ENCODE data around the gene LZIC.

GRCh38 chr1:9882945-9883303, 60.3 kb downstream of the LZIC start:
- TF ChIP-seq EZH2 (IDR thresholded peaks at IDR 0.05; ENCODE audit: borderline replicate concordance, low read length) = no peak
- TF ChIP-seq, protein P1, sequence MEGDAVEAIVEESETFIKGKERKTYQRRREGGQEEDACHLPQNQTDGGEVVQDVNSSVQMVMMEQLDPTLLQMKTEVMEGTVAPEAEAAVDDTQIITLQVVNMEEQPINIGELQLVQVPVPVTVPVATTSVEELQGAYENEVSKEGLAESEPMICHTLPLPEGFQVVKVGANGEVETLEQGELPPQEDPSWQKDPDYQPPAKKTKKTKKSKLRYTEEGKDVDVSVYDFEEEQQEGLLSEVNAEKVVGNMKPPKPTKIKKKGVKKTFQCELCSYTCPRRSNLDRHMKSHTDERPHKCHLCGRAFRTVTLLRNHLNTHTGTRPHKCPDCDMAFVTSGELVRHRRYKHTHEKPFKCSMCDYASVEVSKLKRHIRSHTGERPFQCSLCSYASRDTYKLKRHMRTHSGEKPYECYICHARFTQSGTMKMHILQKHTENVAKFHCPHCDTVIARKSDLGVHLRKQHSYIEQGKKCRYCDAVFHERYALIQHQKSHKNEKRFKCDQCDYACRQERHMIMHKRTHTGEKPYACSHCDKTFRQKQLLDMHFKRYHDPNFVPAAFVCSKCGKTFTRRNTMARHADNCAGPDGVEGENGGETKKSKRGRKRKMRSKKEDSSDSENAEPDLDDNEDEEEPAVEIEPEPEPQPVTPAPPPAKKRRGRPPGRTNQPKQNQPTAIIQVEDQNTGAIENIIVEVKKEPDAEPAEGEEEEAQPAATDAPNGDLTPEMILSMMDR (conservative IDR thresholded peaks at IDR 0.05 in 1 of 2, IDR thresholded peaks at IDR 0.05 in 1 of 2; ENCODE audit: extremely low read depth in 1 of 2, insufficient read depth in 1 of 2, low read depth in 1 of 2, low read length in 2 of 2) = no peak

All from mammary epithelial cell (primary cell).